Left cardiac atrium (tissue), 4 donors: Measurements from ENCODE around the gene NOTUM. TPM values are rescaled to one million over a fixed set of nuclear protein-coding genes. Genes with fewer than 3 reads are reported as not detected.
"Not testable (repeated sequence)": the region's sequence is repeated elsewhere in the genome, so short reads cannot be mapped to it uniquely, and the experiment has no call there.

Experiments
- ATAC-seq, 2 donors: fragments of 200-7000 bp; cut with Tn5 transposase; one replicate each; pipeline ENCODE4 v1.9.1; 2020; ENCODE audit warnings: mild to moderate bottlenecking in 2 of 2, moderate library complexity in 2 of 2
- DNase-seq: peaks from one replicate; pipeline ENCODE4 v3.0.0-alpha.2; 2020
- intact Hi-C, 2 donors: fragments of 100-400 bp; cut with DNase I; formaldehyde crosslinking; loops; one replicate each; pipeline versions ENCODE4 v1.14.1 to v1.15.1; 2022 to 2023
- total RNA-seq, 2 donors: library from RNA; stranded (reverse); fragmentation: NEBNext Ultra II Directional; extraction: Animal tissue kit (Norgen Biotek cat#: 25700); gene quantifications; one replicate each; pipeline ENCODE4 v1.2.1, GENCODE V29; 2021
- donor health status: DM: no; HTN: yes; CAD: no.
- donor health status: DM: no; HTN: yes; CAD: no; lungs with severe emphysema.
- donor health status: DM: yes; HTN: yes; CAD: no.
- donor health status: Dilated cardiomyopathy.

Gene NOTUM
- total RNA-seq, 2 donors from 2014 or later = not detected

GRCh38 chr17:81961521-81962498 is 823 bp upstream of the NOTUM start:
- DNase-seq = no peak
- intact Hi-C loops = loop anchor here in 1 of 2 donors (5.0 to 10.0 kb wide), 2 partner anchors 60 to 193 kb away; partner anchors contain the start of genes CENPX and LRRC45
- ATAC-seq = no peak

- intact Hi-C loops = loop anchor here in 1 of 2 donors (5.0 to 10.0 kb wide), 2 partner anchors 62 to 194 kb away; partner anchors contain the start of genes CENPX and LRRC45
- peak in 1 of 2 donors; percentile 4 for ATAC-seq
- DNase-seq = no peak
Observed at GRCh38 chr17:81960130-81960958, 643 bp downstream of the NOTUM start.

- ATAC-seq (peak; percentile 87 to 95), DNase-seq (peak; percentile 74)
- intact Hi-C loops = loop anchor here (1.0 to 10.0 kb wide), 4 partner anchors 53 to 195 kb away; partner anchors contain the start of genes CENPX (in 1 of the 2) and LRRC45 (in 1 of the 2)
Observed at GRCh38 chr17:81959362-81960129, 1.4 kb downstream of the NOTUM start.

- intact Hi-C loops = loop anchor here (1.0 to 10.0 kb wide), 3 partner anchors 54 to 196 kb away; no protein-coding TSS in a partner anchor
- DNase-seq (no peak), ATAC-seq (no peak)
Observed at GRCh38 chr17:81958633-81959342, 2.2 kb downstream of the NOTUM start.

GRCh38 chr17:81957691-81958432 is 3.1 kb downstream of the NOTUM start:
- intact Hi-C loops = loop anchor here (5.0 to 10.0 kb wide), 2 partner anchors 54 to 197 kb away; no protein-coding TSS in a partner anchor
- ATAC-seq (no peak), DNase-seq (no peak)

- ATAC-seq (no peak), DNase-seq (no peak)
- intact Hi-C loops = loop anchor here (5.0 to 10.0 kb wide), 2 partner anchors 55 to 198 kb away; no protein-coding TSS in a partner anchor
Observed at GRCh38 chr17:81956607-81957589, 4.1 kb downstream of the NOTUM start.

GRCh38 chr17:81955756-81956544 is 5.0 kb downstream of the NOTUM start:
- intact Hi-C loops = loop anchor here (5.0 to 10.0 kb wide), 2 partner anchors 56 to 199 kb away; no protein-coding TSS in a partner anchor
- ATAC-seq = no peak
- DNase-seq = no peak

- DNase-seq (no peak), ATAC-seq (no peak)
- intact Hi-C loops = loop anchor here (5.0 to 10.0 kb wide), 2 partner anchors 57 to 200 kb away; no protein-coding TSS in a partner anchor
Observed at GRCh38 chr17:81955058-81955681, 5.8 kb downstream of the NOTUM start.

- intact Hi-C loops = loop anchor here (5.0 to 10.0 kb wide), 2 partner anchors 58 to 200 kb away; no protein-coding TSS in a partner anchor
- DNase-seq (no peak), ATAC-seq (no peak)
Observed at GRCh38 chr17:81954131-81955057, 6.6 kb downstream of the NOTUM start.

- ATAC-seq = not testable (repeated sequence)
- intact Hi-C loops = loop anchor here in 1 of 2 donors (10.0 kb wide), 1 partner anchor 201 kb away; no protein-coding TSS in a partner anchor
Observed at GRCh38 chr17:81953443-81953842, 7.5 kb downstream of the NOTUM start.

GRCh38 chr17:81952792-81953228 is 8.2 kb downstream of the NOTUM start:
- DNase-seq = no peak
- no peak for ATAC-seq
- intact Hi-C loops = loop anchor here in 1 of 2 donors (10.0 kb wide), 1 partner anchor 202 kb away; no protein-coding TSS in a partner anchor

More at GRCh38 chr17:81953443-81953842, 7.5 kb downstream of the NOTUM start:
- DNase-seq = not testable (repeated sequence)

GRCh38 chr17:81951785-81952684 is 9.0 kb downstream of the NOTUM start:
- no peak for ATAC-seq

More at GRCh38 chr17:81951785-81952684, 9.0 kb downstream of the NOTUM start:
- no peak for DNase-seq
- intact Hi-C loops = loop anchor here in 1 of 2 donors (10.0 kb wide), 1 partner anchor 203 kb away; no protein-coding TSS in a partner anchor
